OCI-LY1 (cell line): Measurements from ENCODE around the gene PSMA2.
A peak's percentile ranks its signal among the peaks of the same experiment; 100 is the strongest.

Experiments used
- H2AFZ ChIP-seq: fragments of 200-600 bp; sonication (generic), shearing (Covaris generic); 2 replicates; pipeline ENCODE4 v1.6.0; 2014; ENCODE audit warnings: antibody characterized with exemption, mild to moderate bottlenecking, low read length
- H3F3A ChIP-seq: fragments of 200-600 bp; sonication (generic), shearing (Covaris generic); 2 replicates; pipeline ENCODE4 v1.6.0; 2014; ENCODE audit warnings: mild to moderate bottlenecking, antibody characterized with exemption, low read length, moderate library complexity; ENCODE audit not compliant: insufficient read depth
- H3K27ac ChIP-seq: fragments of 200-600 bp; sonication (generic); 2 replicates; pipeline ENCODE4 v1.5.1; 2014; ENCODE audit warnings: low read length, mixed run types, mild to moderate bottlenecking, low read depth; ENCODE audit not compliant: poor library complexity, severe bottlenecking
- H3K27me3 ChIP-seq: fragments of 200-600 bp; sonication (generic); 2 replicates; pipeline ENCODE4 v1.6.0; 2014; ENCODE audit warnings: antibody characterized with exemption, mild to moderate bottlenecking, low read length, moderate library complexity; ENCODE audit not compliant: insufficient read depth
- H3K36me3 ChIP-seq: fragments of 200-600 bp; sonication (generic); 2 replicates; pipeline ENCODE4 v1.6.1; 2014; ENCODE audit warnings: mild to moderate bottlenecking, antibody characterized with exemption, low read length, moderate library complexity, mixed read lengths; ENCODE audit not compliant: insufficient read depth
- H3K4me1 ChIP-seq: fragments of 200-600 bp; sonication (generic); 2 replicates; pipeline ENCODE4 v1.5.1; 2014; ENCODE audit warnings: mild to moderate bottlenecking, low read length, moderate library complexity; ENCODE audit not compliant: insufficient read depth, severe bottlenecking
- H3K4me2 ChIP-seq: fragments of 200-600 bp; sonication (generic), shearing (Covaris generic); 2 replicates; pipeline ENCODE4 v1.6.1; 2014; ENCODE audit warnings: low read length
- H3K4me3 ChIP-seq: fragments of 200-600 bp; sonication (generic); 2 replicates; pipeline ENCODE4 v1.5.1; 2014; ENCODE audit warnings: low read length, low read depth, mild to moderate bottlenecking, mixed read lengths; ENCODE audit not compliant: poor library complexity, severe bottlenecking
- H3K79me2 ChIP-seq: fragments of 200-600 bp; shearing (Covaris generic); 2 replicates; pipeline ENCODE4 v1.6.1; 2016; ENCODE audit warnings: mixed run types, low read length, mixed read lengths; ENCODE audit not compliant: insufficient read depth
- H3K9ac ChIP-seq: fragments of 200-600 bp; sonication (generic), shearing (Covaris generic); 2 replicates; pipeline ENCODE4 v1.6.1; 2014; ENCODE audit warnings: mild to moderate bottlenecking, low read length, mixed read lengths
- H3K9me2 ChIP-seq: fragments of 200-600 bp; sonication (generic), shearing (Covaris generic); 2 replicates; pipeline ENCODE4 v1.6.1; 2014; ENCODE audit warnings: low read depth, mild to moderate bottlenecking, low read length, mixed read lengths
- H3K9me3 ChIP-seq: fragments of 200-600 bp; shearing (Covaris generic); 2 replicates; pipeline ENCODE4 v1.6.1; 2014; ENCODE audit warnings: low read length, mixed read lengths
- H4K20me1 ChIP-seq: fragments of 200-600 bp; sonication (generic), shearing (Covaris generic); 2 replicates; pipeline ENCODE4 v1.6.0; 2016; ENCODE audit warnings: mild to moderate bottlenecking, low read length; ENCODE audit not compliant: insufficient read depth
- CTCF ChIP-seq: fragments of 200-600 bp; sonication (generic), shearing (Covaris generic); IDR thresholded peaks from 2 replicates; pipeline ENCODE4 v1.5.1; 2017; ENCODE audit warnings: mild to moderate bottlenecking, antibody characterized with exemption, low read length, moderate library complexity, mixed read lengths
- EZH2 ChIP-seq: fragments of 200-600 bp; sonication (generic), shearing (Covaris generic); IDR thresholded peaks from 2 replicates; pipeline ENCODE4 v1.8.0; 2017; ENCODE audit warnings: borderline replicate concordance, mixed run types, mild to moderate bottlenecking, antibody characterized with exemption, low read length, moderate library complexity, mixed read lengths

The PSMA2 gene

GRCh38 chr7:42932811-42933591 lies 1.0 kb upstream of the PSMA2 start:
- no peaks in the 10 kb centered on the region for H4K20me1 ChIP-seq
- H3K4me1 ChIP-seq = peaks cover 48% of the 10 kb centered on the region
- H3K4me2 ChIP-seq = peak overlapping the region; percentile 82
- no peaks in the 10 kb centered on the region for H3K9me2 ChIP-seq
- H3K9ac ChIP-seq = peak overlapping the region; percentile 83
- TF ChIP-seq CTCF (no peak), EZH2 (no peak)
- no peaks in the 10 kb centered on the region for H3K27me3 ChIP-seq
- H2AFZ ChIP-seq = no peak overlapping the region
- H3K27ac ChIP-seq = no peak overlapping the region
- peaks cover 61% of the 10 kb centered on the region for H3K79me2 ChIP-seq
- peak overlapping the region; percentile 86 for H3K4me3 ChIP-seq
- peaks cover 43% of the 10 kb centered on the region for H3K36me3 ChIP-seq
- no peaks in the 10 kb centered on the region for H3K9me3 ChIP-seq
- H3F3A ChIP-seq = no peaks in the 10 kb centered on the region

GRCh38 chr7:42931447-42931833 lies 534 bp downstream of the PSMA2 start:
- peak overlapping the region; percentile 93 for H3K4me2 ChIP-seq
- H3F3A ChIP-seq = no peaks in the 10 kb centered on the region
- H2AFZ ChIP-seq = no peak overlapping the region
- H3K36me3 ChIP-seq = peaks cover 42% of the 10 kb centered on the region
- H3K27me3 ChIP-seq = no peaks in the 10 kb centered on the region
- peak overlapping the region; percentile 94 for H3K9ac ChIP-seq
- H3K4me1 ChIP-seq = peaks cover 63% of the 10 kb centered on the region
- H3K9me3 ChIP-seq = no peaks in the 10 kb centered on the region
- no peaks in the 10 kb centered on the region for H3K9me2 ChIP-seq
- peak overlapping the region; percentile 48 for H3K27ac ChIP-seq
- TF ChIP-seq CTCF = no peak
- no peak for TF ChIP-seq EZH2
- H3K79me2 ChIP-seq = peaks cover 74% of the 10 kb centered on the region
- peak overlapping the region; percentile 86 for H3K4me3 ChIP-seq
- no peaks in the 10 kb centered on the region for H4K20me1 ChIP-seq

GRCh38 chr7:42930889-42931288 lies 1.1 kb downstream of the PSMA2 start:
- Histone ChIP-seq H3K9me3 (no peaks in the 10 kb centered on the region), H3K79me2 (peaks cover 80% of the 10 kb centered on the region), H3F3A (no peaks in the 10 kb centered on the region), H3K27me3 (no peaks in the 10 kb centered on the region), H3K4me2 (peak overlapping the region; percentile 93), H3K27ac (no peak overlapping the region), H3K9me2 (no peaks in the 10 kb centered on the region), H3K4me3 (peak overlapping the region; percentile 86), H2AFZ (no peak overlapping the region), H3K36me3 (peaks cover 43% of the 10 kb centered on the region), H4K20me1 (no peaks in the 10 kb centered on the region), H3K9ac (peak overlapping the region; percentile 94), H3K4me1 (peaks cover 68% of the 10 kb centered on the region)
- TF ChIP-seq EZH2 (no peak), CTCF (no peak)
